ENCODE measurements around the gene LILRA2. TPM values are rescaled to one million over a fixed set of nuclear protein-coding genes. Genes with fewer than 3 reads are reported as not detected.

LILRA2 gene
- polyA plus RNA-seq, 6 donors from 2014 or later: 1.4 to 9.2 (median 2.9) TPM

Other genes with a start within 250 kb of the LILRA2 start
- 10 to 100 TPM in 3 of 6 donors, 1 to 10 TPM in 3; 7.1 to 25.7 (median 10.3) TPM for gene LILRA4, start 234.6 kb upstream of the LILRA2 start, polyA plus RNA-seq (ENCODE audit: low read depth in 6 of 6)
- gene LAIR1, start 208.9 kb upstream of the LILRA2 start, polyA plus RNA-seq (ENCODE audit: low read depth in 6 of 6): 100 to 1,000 TPM; 129 to 246 (median 160) TPM
- under 1 TPM in 3 of 6 donors, not detected in 3; 0.06 to 0.09 (median 0.08) TPM for gene TTYH1, start 158.3 kb upstream of the LILRA2 start, polyA plus RNA-seq (ENCODE audit: low read depth in 6 of 6)
- 10 to 100 TPM in 2 of 6 donors, 1 to 10 TPM in 4; 4.0 to 17.4 (median 8.6) TPM for gene LENG8, start 124.6 kb upstream of the LILRA2 start, polyA plus RNA-seq (ENCODE audit: low read depth in 6 of 6)
- under 1 TPM in 5 of 6 donors, not detected in 1; 0.20 to 0.62 (median 0.31) TPM for gene LENG9, start 110.0 kb upstream of the LILRA2 start, polyA plus RNA-seq (ENCODE audit: low read depth in 6 of 6)
- not detected for gene CDC42EP5, start 100.5 kb upstream of the LILRA2 start, polyA plus RNA-seq (ENCODE audit: low read depth in 6 of 6)
- gene LAIR2, start 71.0 kb upstream of the LILRA2 start, polyA plus RNA-seq (ENCODE audit: low read depth in 6 of 6): under 1 TPM in 3 of 6 donors, not detected in 3; 0.55 to 0.93 (median 0.66) TPM
- gene LILRA1, start 19.8 kb downstream of the LILRA2 start, polyA plus RNA-seq (ENCODE audit: low read depth in 6 of 6): 1 to 10 TPM in 1 of 6 donors, under 1 TPM in 4, not detected in 1; 0.35 to 1.4 (median 0.41) TPM
- gene LILRB1, start 56.7 kb downstream of the LILRA2 start, polyA plus RNA-seq (ENCODE audit: low read depth in 6 of 6): 10 to 100 TPM; 23.7 to 35.7 (median 27.9) TPM
- gene LILRB4, start 89.2 kb downstream of the LILRA2 start, polyA plus RNA-seq (ENCODE audit: low read depth in 6 of 6): under 1 TPM in 2 of 6 donors, not detected in 4; 0.16 to 0.48 TPM
- not detected for gene KIR3DL3, start 150.7 kb downstream of the LILRA2 start, polyA plus RNA-seq (ENCODE audit: low read depth in 6 of 6)
- not detected for gene KIR2DL3, start 164.7 kb downstream of the LILRA2 start, polyA plus RNA-seq (ENCODE audit: low read depth in 6 of 6)
- not detected for gene KIR2DL1, start 196.0 kb downstream of the LILRA2 start, polyA plus RNA-seq (ENCODE audit: low read depth in 6 of 6)
- not detected for gene KIR2DL4, start 229.8 kb downstream of the LILRA2 start, polyA plus RNA-seq (ENCODE audit: low read depth in 6 of 6)
- under 1 TPM in 2 of 6 donors, not detected in 4; 0.26 to 0.53 TPM for gene KIR3DL1, start 242.7 kb downstream of the LILRA2 start, polyA plus RNA-seq (ENCODE audit: low read depth in 6 of 6)

Measured in naive B cell (primary cell).